Ascending aorta (tissue), 2 donors: ENCODE measurements around the gene PPM1A. TPM values are rescaled to one million over a fixed set of nuclear protein-coding genes. Genes with fewer than 3 reads are reported as not detected.

Source experiments
- DNase-seq, 2 donors: peaks; one replicate each; pipeline ENCODE4 v3.0.0-alpha.2; 2019; ENCODE audit warnings: low spot score in 2 of 2
- H3K27ac ChIP-seq, 2 donors: fragments of 200-600 bp; sonication (generic); one replicate each; pipeline ENCODE4 v1.5.1; 2016 to 2017; ENCODE audit warnings: mild to moderate bottlenecking in 1 of 2
- H3K27me3 ChIP-seq: fragments of 200-600 bp; sonication (generic); one replicate; pipeline ENCODE4 v1.5.1; 2017
- H3K36me3 ChIP-seq, 2 donors: fragments of 200-600 bp; sonication (generic); one replicate each; pipeline ENCODE4 v1.5.1; 2016
- H3K4me1 ChIP-seq, 2 donors: fragments of 200-600 bp; sonication (generic); one replicate each; pipeline ENCODE4 v1.5.1; 2016 to 2017; ENCODE audit warnings: mild to moderate bottlenecking in 1 of 2
- H3K4me3 ChIP-seq, 2 donors: fragments of 200-600 bp; sonication (generic); one replicate each; pipeline ENCODE4 v1.5.1; 2016 to 2017; ENCODE audit warnings: mild to moderate bottlenecking in 1 of 2
- H3K9me3 ChIP-seq, 2 donors: fragments of 200-600 bp; sonication (generic); one replicate each; pipeline ENCODE4 v1.5.1; 2016
- intact Hi-C: fragments of 100-400 bp; cut with DNase I; formaldehyde crosslinking; loops from one replicate; pipeline ENCODE4 v1.15.1; 2023
- total RNA-seq: library from RNA; depleted of rRNA; stranded (reverse); fragments of >200 nt; gene quantifications from one replicate; pipeline ENCODE4 v1.1.0, GENCODE V29; 2016
- TF ChIP-seq, protein P1 (sequence below), 3 experiments: fragments of 200-600 bp in 2 of 3; fragments of 450-650 bp in 1 of 3; sonication (generic) in 2 of 3; IDR thresholded peaks; one replicate each; pipeline ENCODE4 v1.5.1; 2016 to 2019; ENCODE audit warnings: antibody characterized with exemption in 3 of 3, mild to moderate bottlenecking in 1 of 3, moderate library complexity in 1 of 3

Gene PPM1A
- total RNA-seq, 1 donor from 2014 or later = 25.0 TPM

DNA sequence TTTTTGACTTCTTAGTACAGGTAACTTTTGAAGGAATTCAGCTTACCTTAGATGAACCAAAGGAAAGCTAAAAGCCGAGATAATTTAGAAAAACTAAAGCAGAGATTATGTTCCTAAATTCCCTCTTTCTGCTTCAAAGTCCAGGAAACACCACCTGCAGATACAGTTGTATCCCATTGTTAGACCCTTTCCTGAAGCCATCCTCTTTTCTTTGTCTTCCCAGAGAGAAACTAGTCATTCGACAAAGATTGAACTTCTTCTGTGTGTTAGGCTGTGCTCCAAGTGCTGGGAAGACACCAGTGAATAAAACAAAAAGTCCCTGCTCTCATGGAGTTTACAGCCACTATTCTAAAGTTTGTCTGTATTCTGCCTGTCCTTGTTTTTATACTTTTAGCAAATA, 29.3 kb downstream of the PPM1A start:
- intact Hi-C loops = no loop called here
- no peaks in the 10 kb centered on the region for H3K9me3 ChIP-seq
- no peaks in the 10 kb centered on the region for H3K27me3 ChIP-seq
- H3K27ac ChIP-seq = no peak overlapping the region
- TF ChIP-seq, protein P1, sequence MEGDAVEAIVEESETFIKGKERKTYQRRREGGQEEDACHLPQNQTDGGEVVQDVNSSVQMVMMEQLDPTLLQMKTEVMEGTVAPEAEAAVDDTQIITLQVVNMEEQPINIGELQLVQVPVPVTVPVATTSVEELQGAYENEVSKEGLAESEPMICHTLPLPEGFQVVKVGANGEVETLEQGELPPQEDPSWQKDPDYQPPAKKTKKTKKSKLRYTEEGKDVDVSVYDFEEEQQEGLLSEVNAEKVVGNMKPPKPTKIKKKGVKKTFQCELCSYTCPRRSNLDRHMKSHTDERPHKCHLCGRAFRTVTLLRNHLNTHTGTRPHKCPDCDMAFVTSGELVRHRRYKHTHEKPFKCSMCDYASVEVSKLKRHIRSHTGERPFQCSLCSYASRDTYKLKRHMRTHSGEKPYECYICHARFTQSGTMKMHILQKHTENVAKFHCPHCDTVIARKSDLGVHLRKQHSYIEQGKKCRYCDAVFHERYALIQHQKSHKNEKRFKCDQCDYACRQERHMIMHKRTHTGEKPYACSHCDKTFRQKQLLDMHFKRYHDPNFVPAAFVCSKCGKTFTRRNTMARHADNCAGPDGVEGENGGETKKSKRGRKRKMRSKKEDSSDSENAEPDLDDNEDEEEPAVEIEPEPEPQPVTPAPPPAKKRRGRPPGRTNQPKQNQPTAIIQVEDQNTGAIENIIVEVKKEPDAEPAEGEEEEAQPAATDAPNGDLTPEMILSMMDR (IDR thresholded peaks at IDR 0.05) = no peak
- no peak overlapping the region for H3K4me3 ChIP-seq
- peaks cover 0 to 13% of the 10 kb centered on the region in 2 donors for H3K4me1 ChIP-seq
- DNase-seq = no peak
- H3K36me3 ChIP-seq = peaks cover 8 to 17% of the 10 kb centered on the region in 2 donors

DNA sequence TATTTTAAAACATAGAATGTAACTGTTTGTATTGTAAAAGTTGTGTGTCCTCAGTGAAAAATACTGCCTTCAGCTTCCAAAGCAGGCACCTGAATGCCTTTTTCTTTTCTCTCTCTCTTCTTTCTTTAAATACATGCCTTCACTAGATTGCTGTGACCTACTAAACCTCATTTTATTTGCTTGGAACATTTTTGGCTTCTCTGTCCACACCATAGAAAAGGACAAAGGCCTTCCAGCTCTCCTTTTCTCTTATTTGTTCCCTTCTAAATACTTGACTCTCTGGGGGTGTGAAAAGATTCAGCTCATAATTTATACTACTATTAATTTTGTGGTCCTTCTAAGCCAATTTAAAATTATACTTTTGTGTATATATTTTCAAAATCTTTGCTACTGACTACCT, 38.4 kb downstream of the PPM1A start:
- intact Hi-C loops = no loop called here
- no peak overlapping the region for H3K4me3 ChIP-seq
- no peaks in the 10 kb centered on the region for H3K9me3 ChIP-seq
- no peak for DNase-seq
- peaks cover 15 to 39% of the 10 kb centered on the region in 2 donors for H3K36me3 ChIP-seq
- TF ChIP-seq, protein P1 (IDR thresholded peaks at IDR 0.05) = no peak
- no peaks in the 10 kb centered on the region for H3K4me1 ChIP-seq
- H3K27ac ChIP-seq = no peak overlapping the region
- no peaks in the 10 kb centered on the region for H3K27me3 ChIP-seq

DNA sequence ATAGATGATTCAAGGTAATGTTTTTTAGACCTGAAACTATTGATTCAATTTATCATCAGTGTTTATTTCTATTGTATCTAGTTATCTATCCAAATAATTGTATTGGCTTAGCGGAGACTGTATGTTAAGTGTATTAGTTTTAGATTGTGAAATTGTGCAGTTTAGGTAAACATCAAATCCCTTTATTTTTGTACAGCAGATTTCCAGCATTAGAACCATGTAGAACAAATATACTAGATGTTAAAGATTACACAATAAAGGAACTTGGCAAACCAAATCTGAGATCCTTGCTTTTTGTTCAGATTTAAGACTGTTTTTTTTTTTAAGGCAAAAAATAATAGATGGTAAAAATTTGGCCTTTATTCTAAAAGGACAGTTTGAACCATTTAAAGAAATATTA, 39.3 kb downstream of the PPM1A start:
- no peak for DNase-seq
- TF ChIP-seq, protein P1 (IDR thresholded peaks at IDR 0.05) = no peak
- H3K9me3 ChIP-seq = no peaks in the 10 kb centered on the region
- intact Hi-C loops = no loop called here
- no peaks in the 10 kb centered on the region for H3K27me3 ChIP-seq
- no peaks in the 10 kb centered on the region for H3K4me1 ChIP-seq
- H3K4me3 ChIP-seq = no peak overlapping the region
- peaks cover 14 to 39% of the 10 kb centered on the region in 2 donors for H3K36me3 ChIP-seq
- no peak overlapping the region for H3K27ac ChIP-seq

DNA sequence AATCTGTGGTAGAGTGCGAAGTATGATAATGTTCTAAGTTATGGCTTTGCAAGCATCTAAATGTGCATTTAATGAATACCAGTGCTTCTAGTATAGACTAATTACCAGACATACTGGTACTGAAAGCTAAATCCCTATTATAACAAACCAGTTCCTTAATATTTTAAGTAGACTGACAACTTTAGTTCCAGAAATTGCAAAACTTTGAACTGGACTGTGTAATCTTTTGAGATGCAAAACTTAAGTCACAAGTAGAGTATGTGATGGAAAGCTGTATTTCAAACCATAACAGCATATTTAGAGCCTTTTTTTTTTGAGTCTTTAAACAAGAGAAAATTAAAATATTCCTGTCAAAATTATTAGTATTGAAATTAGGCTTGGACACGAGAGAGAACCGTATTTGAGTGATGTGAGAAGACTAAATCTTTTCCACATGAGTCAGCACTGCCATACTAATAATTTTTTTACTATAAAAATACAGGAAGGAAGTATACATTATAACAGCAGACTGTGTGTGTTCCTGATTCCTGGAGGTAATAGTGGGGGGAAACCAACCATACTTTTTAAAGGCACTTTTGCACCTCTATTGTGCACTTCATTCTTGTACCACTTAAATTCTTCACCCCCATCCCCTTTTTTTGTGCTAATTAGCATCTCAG, 45.5 kb downstream of the PPM1A start:
- Histone ChIP-seq H3K36me3 (peaks cover 14 to 18% of the 10 kb centered on the region in 2 donors), H3K27me3 (no peaks in the 10 kb centered on the region), H3K4me3 (no peak overlapping the region), H3K9me3 (no peaks in the 10 kb centered on the region), H3K4me1 (no peaks in the 10 kb centered on the region), H3K27ac (no peak overlapping the region)
- DNase-seq = no peak
- intact Hi-C loops = no loop called here
- TF ChIP-seq, protein P1 (IDR thresholded peaks at IDR 0.05) = no peak

DNA sequence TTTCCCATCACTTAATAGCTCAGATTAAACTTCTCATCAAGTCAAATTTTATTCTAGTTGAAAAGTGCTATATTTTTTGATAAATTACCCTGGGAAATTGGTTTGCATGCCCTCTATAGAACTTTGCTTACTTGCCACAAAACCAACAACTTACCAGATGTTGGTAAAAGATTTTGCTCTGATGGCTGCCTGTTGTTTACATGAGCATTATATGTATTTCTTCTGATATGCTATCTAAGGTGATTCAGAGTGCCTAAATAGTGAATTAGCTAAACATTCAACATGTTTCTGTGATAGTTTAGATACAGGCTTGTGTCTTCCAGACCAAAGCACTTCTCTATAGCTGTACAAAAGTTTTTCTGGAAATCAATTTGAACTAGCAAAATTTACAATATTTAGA, 51.0 kb downstream of the PPM1A start:
- intact Hi-C loops = no loop called here
- Histone ChIP-seq H3K27ac (no peak overlapping the region), H3K4me1 (no peaks in the 10 kb centered on the region), H3K36me3 (no peaks in the 10 kb centered on the region), H3K9me3 (no peaks in the 10 kb centered on the region), H3K27me3 (no peaks in the 10 kb centered on the region), H3K4me3 (no peak overlapping the region)
- DNase-seq = no peak
- TF ChIP-seq, protein P1 (IDR thresholded peaks at IDR 0.05) = no peak

DNA sequence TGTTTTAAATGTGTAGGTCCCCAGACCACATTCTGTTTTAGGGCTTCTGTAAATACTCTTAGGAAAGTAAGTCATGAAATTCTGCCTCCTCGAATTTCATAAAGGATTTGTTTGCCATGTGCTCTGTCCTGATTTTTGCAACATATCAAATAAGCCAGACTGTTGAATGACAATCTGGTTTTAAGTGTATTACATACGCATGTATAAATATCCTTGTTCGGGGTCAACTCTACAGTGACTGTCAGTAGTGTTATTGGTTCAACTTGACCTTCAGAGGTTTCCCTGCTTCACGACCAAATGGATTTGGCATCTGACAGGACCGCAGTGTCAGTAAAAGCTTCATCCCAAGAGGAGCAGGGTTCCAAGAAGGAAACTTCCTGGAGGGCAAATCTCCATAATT, 52.7 kb downstream of the PPM1A start:
- no peak overlapping the region for H3K27ac ChIP-seq
- no peaks in the 10 kb centered on the region for H3K9me3 ChIP-seq
- DNase-seq = no peak
- H3K27me3 ChIP-seq = no peaks in the 10 kb centered on the region
- H3K4me1 ChIP-seq = no peaks in the 10 kb centered on the region
- TF ChIP-seq, protein P1 (IDR thresholded peaks at IDR 0.05) = no peak
- intact Hi-C loops = no loop called here
- no peaks in the 10 kb centered on the region for H3K36me3 ChIP-seq
- no peak overlapping the region for H3K4me3 ChIP-seq
